Esophagus squamous epithelium (tissue), 5 donors: ENCODE data around the gene BRWD1. TPM values are rescaled to one million over a fixed set of nuclear protein-coding genes. Genes with fewer than 3 reads are reported as not detected.

ENCODE experiments used
- DNase-seq: peaks from one replicate; lab custom pipeline; 2025; lab: John Stamatoyannopoulos, UW
- H3K27ac ChIP-seq, 4 donors: fragments of 200-600 bp; sonication (generic); one replicate each; pipeline ENCODE4 v1.5.1; 2016 to 2019; ENCODE audit warnings: mild to moderate bottlenecking in 1 of 4
- H3K27me3 ChIP-seq, 4 donors: fragments of 200-600 bp; sonication (generic); 1 replicate in 3 of 4; 2 replicates in 1 of 4; pipeline versions ENCODE4 v1.5.1 to v1.6.0; 2017 to 2021; ENCODE audit warnings: antibody characterized with exemption in 1 of 4
- H3K36me3 ChIP-seq, 3 donors: fragments of 200-600 bp; sonication (generic); one replicate each; pipeline ENCODE4 v1.5.1; 2016 to 2019
- H3K4me1 ChIP-seq, 3 donors: fragments of 200-600 bp; sonication (generic); one replicate each; pipeline ENCODE4 v1.5.1; 2017 to 2019
- H3K4me3 ChIP-seq, 4 donors: fragments of 200-600 bp; sonication (generic); 1 replicate in 3 of 4; 2 replicates in 1 of 4; pipeline ENCODE4 v1.5.1; 2016 to 2019; ENCODE audit warnings: mild to moderate bottlenecking in 2 of 4, moderate library complexity in 1 of 4
- H3K9me3 ChIP-seq, 3 donors: fragments of 200-600 bp; sonication (generic); one replicate each; pipeline ENCODE4 v1.5.1; 2016 to 2019
- POLR2A ChIP-seq, 4 donors: fragments of 450-650 bp; IDR thresholded peaks; one replicate each; pipeline ENCODE4 v1.6.1; 2017; ENCODE audit warnings: antibody characterized with exemption in 4 of 4, mild to moderate bottlenecking in 4 of 4, moderate library complexity in 3 of 4
- WGBS, 2 donors: methylation state at CpG; one replicate each; pipeline ENCODE4 v1.1.5; 2018; 5-methylcytosine and 5-hydroxymethylcytosine counted together
- intact Hi-C: fragments of 100-400 bp; cut with DNase I; formaldehyde crosslinking; loops from one replicate; pipeline ENCODE4 v1.15.0; 2022
- total RNA-seq, 4 donors: library from RNA; depleted of rRNA; stranded (reverse); fragments of >200 nt; gene quantifications; one replicate each; pipeline ENCODE4 v1.1.0, GENCODE V29; 2016
- TF ChIP-seq, protein P1 (sequence below), 6 experiments: fragments of 450-650 bp in 4 of 6; fragments of 200-600 bp in 2 of 6; sonication (generic) in 2 of 6; IDR thresholded peaks; one replicate each; pipeline ENCODE4 v1.5.1; 2016 to 2019; ENCODE audit warnings: antibody characterized with exemption in 6 of 6, mild to moderate bottlenecking in 4 of 6, moderate library complexity in 4 of 6
- donor health status: DM: yes; HTN: yes; CAD: no.

The BRWD1 gene
- total RNA-seq, 4 donors from 2014 or later = 22.1 to 57.2 (median 26.0) TPM

DNA sequence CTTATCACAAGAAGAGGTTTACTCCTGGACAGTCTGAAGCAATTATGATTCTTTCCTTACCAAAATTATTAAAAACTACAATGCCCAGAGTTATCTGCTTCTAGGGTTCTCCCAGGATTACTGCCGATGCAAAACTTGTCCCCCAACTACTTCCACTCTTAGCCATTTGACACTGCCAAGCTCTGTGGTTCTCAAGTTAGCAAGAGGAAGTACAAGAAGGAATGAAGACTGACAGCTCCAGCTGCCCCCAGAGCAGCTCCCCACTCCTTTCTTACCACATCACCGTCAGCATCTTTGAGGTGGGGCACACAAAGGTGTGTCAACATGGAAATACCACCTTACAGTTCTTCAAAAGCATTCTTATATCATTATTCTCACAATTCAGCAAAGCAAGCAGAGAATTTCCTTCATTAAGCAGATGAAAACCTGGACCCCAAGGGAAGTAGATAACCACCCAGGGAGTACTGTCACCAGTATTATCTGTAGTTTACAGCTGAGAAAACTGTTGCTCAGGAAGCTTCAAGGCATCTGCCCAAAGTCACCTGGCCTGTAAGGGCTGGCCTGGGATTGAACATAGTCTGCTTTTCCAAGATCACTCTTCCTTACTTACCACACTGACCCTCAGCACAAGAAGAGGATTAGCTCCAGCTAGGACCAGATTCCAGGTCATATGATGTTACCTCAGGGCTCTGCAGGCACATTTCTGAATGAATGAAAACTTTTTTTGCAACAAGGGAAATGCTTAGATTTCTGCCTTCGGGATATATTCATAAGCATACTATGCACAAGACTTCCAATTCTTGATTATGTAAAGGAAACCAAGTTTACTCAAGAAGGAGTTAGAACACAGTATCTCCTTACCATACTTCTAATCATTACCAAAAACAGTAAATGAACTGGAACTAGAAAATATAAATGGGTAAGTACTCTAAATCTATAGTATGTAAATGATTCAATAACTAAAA lies 139.4 kb downstream of the BRWD1 start:
- H3K27ac ChIP-seq = no peak overlapping the region
- WGBS, 2 donors = 82 to 88% methylated on average over 3 of the region's 3 CpGs
- no peaks in the 10 kb centered on the region for H3K9me3 ChIP-seq
- peaks cover 0 to 87% (median 1%) of the 10 kb centered on the region in 3 donors for H3K36me3 ChIP-seq
- no peaks in the 10 kb centered on the region for H3K27me3 ChIP-seq
- intact Hi-C loops = no loop called here
- no peak overlapping the region for H3K4me3 ChIP-seq
- no peaks in the 10 kb centered on the region for H3K4me1 ChIP-seq
- DNase-seq = no peak
- TF ChIP-seq POLR2A (IDR thresholded peaks at IDR 0.05) = no peak
- TF ChIP-seq, protein P1, sequence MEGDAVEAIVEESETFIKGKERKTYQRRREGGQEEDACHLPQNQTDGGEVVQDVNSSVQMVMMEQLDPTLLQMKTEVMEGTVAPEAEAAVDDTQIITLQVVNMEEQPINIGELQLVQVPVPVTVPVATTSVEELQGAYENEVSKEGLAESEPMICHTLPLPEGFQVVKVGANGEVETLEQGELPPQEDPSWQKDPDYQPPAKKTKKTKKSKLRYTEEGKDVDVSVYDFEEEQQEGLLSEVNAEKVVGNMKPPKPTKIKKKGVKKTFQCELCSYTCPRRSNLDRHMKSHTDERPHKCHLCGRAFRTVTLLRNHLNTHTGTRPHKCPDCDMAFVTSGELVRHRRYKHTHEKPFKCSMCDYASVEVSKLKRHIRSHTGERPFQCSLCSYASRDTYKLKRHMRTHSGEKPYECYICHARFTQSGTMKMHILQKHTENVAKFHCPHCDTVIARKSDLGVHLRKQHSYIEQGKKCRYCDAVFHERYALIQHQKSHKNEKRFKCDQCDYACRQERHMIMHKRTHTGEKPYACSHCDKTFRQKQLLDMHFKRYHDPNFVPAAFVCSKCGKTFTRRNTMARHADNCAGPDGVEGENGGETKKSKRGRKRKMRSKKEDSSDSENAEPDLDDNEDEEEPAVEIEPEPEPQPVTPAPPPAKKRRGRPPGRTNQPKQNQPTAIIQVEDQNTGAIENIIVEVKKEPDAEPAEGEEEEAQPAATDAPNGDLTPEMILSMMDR (IDR thresholded peaks at IDR 0.05) = no peak

DNA sequence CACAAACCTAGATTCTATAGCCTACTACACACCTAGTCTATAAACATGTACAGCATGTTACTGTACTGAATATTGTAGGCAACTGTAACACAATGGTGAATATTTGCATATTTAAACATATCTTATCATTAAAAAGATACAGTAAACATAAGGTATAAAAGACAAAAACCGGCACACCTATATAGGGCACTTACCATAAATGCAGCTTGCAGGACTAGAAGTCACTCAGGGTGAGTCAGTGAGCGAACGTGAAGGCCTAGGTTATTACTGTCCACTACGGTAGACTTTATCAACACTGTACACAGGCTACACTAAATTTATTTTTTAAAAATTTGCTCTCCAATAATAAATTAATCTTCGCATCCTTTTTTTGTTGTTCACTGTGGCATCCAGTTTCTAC lies 143.5 kb downstream of the BRWD1 start:
- Histone ChIP-seq H3K4me3 (no peak overlapping the region), H3K27ac (no peak overlapping the region), H3K9me3 (peaks cover 0 to under 1% (median 0%) of the 10 kb centered on the region in 3 donors), H3K4me1 (no peaks in the 10 kb centered on the region), H3K27me3 (no peaks in the 10 kb centered on the region), H3K36me3 (peaks cover 0 to 57% (median 0%) of the 10 kb centered on the region in 3 donors)
- TF ChIP-seq, protein P1 (IDR thresholded peaks at IDR 0.05) = no peak
- no peak for TF ChIP-seq POLR2A (IDR thresholded peaks at IDR 0.05)
- intact Hi-C loops = no loop called here
- DNase-seq = no peak
- WGBS, 2 donors = 94 to 98% methylated on average over 5 of the region's 5 CpGs

DNA sequence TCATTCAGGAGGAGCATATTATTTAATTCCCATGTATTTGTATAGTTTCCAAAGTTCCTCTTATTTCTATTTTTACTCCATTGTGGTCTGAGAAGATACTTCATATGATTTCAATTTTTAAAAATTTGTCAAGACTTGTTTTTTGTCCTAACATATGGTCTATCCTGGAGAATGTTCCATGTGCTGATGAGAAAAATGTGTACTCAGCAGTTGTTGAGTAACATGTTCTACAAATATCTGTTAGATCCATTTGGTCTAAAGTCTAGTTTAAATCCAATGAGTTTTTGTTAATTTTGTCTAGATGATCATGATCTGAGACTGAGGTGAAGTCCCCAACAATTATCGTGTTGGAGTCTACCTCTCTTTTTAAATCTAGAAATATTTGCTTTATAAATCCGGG lies 144.6 kb downstream of the BRWD1 start:
- intact Hi-C loops = no loop called here
- TF ChIP-seq POLR2A (IDR thresholded peaks at IDR 0.05) = no peak
- TF ChIP-seq, protein P1 (IDR thresholded peaks at IDR 0.05) = no peak
- no peaks in the 10 kb centered on the region for H3K4me1 ChIP-seq
- H3K36me3 ChIP-seq = peaks cover 0 to 46% (median 0%) of the 10 kb centered on the region in 3 donors
- H3K9me3 ChIP-seq = peaks cover 0 to 12% (median 0%) of the 10 kb centered on the region in 3 donors
- H3K27ac ChIP-seq = no peak overlapping the region
- H3K4me3 ChIP-seq = no peak overlapping the region
- H3K27me3 ChIP-seq = peaks cover 0 to 3% (median 0%) of the 10 kb centered on the region in 4 donors
- 81 to 91% methylated on average over 2 of the region's 2 CpGs for WGBS, 2 donors
- no peak for DNase-seq

DNA sequence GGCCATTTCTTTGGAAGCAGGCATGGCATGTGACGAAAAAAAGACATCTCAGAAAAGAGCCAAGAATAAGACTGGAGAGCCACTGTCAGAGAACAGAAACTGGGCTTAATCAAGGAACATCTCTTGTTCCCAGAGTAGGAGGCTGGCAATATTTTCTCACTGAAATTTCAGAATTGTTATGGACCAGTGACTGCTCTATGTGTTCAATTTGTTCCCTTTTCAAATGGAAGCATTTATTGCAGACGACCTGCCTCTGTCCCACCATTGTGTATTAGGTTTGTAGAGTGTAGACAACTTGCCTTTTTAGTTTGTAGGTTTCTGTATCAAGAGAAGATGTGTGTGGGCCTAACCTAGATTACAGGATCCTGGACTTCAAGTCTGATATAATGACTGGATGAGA lies 148.9 kb downstream of the BRWD1 start:
- intact Hi-C loops = no loop called here
- 76 to 87% methylated on average over 2 of the region's 2 CpGs for WGBS, 2 donors

More for the DNA sequence above, 148.9 kb downstream of the BRWD1 start:
- H3K36me3 ChIP-seq = peaks cover 0 to 4% (median 0%) of the 10 kb centered on the region in 3 donors
- DNase-seq = no peak
- no peak overlapping the region for H3K4me3 ChIP-seq
- peaks cover 0 to 13% (median 0%) of the 10 kb centered on the region in 3 donors for H3K9me3 ChIP-seq
- H3K4me1 ChIP-seq = peaks cover 0 to 9% (median 0%) of the 10 kb centered on the region in 3 donors
- no peak overlapping the region for H3K27ac ChIP-seq
- no peak for TF ChIP-seq POLR2A (IDR thresholded peaks at IDR 0.05)
- TF ChIP-seq, protein P1 (IDR thresholded peaks at IDR 0.05) = no peak
- peaks cover 0 to 3% (median 0%) of the 10 kb centered on the region in 4 donors for H3K27me3 ChIP-seq
